ENCODE results near the gene TMEM45B. TPM values are rescaled to one million over a fixed set of nuclear protein-coding genes. Genes with fewer than 3 reads are reported as not detected.

The TMEM45B gene
- total RNA-seq, 3 donors from 2014 or later: 0.16 to 0.48 (median 0.33) TPM

GRCh38 chr11:129885381-129885780 is 69.7 kb downstream of the TMEM45B start:
- Mint-ChIP-seq H3K9me3 (no peaks in the 10 kb centered on the region), H3K4me3 (no peak overlapping the region), H3K36me3 (ENCODE audit: insufficient read depth) (peaks cover 71% of the 10 kb centered on the region), H3K27me3 (ENCODE audit: low read depth) (no peaks in the 10 kb centered on the region), H3K4me1 (ENCODE audit: low read depth) (peaks cover 25% of the 10 kb centered on the region)
- ATAC-seq (no peak), DNase-seq (no peak)

GRCh38 chr11:129888451-129888850 is 72.8 kb downstream of the TMEM45B start:
- Mint-ChIP-seq H3K27me3 (ENCODE audit: low read depth) (no peaks in the 10 kb centered on the region), H3K36me3 (ENCODE audit: insufficient read depth) (peaks cover 57% of the 10 kb centered on the region), H3K4me3 (no peak overlapping the region), H3K9me3 (no peaks in the 10 kb centered on the region), H3K4me1 (ENCODE audit: low read depth) (peaks cover 38% of the 10 kb centered on the region)
- DNase-seq (no peak), ATAC-seq (peak; percentile 48 to 54)

DNA sequence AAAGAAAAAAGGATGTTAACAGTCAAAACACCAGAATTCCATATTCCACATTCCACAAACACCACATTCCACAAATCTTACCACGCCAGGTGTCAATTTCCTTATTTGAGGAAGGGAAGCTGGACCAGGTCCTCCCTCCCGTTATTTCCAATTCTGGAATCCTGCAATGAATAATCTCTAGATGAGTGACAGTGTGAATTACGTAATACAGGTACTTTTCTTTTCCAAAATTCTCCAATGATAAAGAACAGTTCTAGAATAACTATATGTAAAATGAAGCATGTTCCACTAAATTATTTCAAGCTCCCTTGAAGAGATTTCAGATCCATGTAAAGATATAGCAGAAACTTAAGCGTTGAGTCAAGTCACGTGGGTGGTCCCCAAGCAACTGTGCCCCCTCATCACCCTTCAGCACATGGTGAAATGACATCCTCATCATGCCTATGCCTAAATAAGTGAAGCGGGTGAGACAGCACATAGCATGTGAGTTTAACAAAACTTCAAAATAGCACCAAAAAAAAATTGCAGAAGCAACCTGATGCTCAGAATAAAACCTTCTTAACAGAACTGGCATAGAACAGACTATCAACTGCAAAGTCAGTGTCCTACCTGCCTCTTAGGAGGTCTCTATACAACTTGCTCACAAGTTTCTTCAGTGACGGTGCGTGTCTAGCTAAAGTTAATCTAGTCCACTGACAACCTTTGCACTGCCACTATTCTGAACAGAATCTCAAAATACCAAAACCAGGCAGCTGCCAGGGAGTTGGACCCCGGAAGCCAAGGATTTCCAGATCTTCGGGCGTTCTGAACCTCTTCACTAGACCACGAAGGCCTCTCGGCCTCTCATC is 78.9 kb downstream of the TMEM45B start:
- peaks cover 42% of the 10 kb centered on the region for H3K4me1 Mint-ChIP-seq (ENCODE audit: low read depth)
- no peaks in the 10 kb centered on the region for H3K27me3 Mint-ChIP-seq (ENCODE audit: low read depth)
- H3K9me3 Mint-ChIP-seq: no peaks in the 10 kb centered on the region
- peaks cover 16% of the 10 kb centered on the region for H3K36me3 Mint-ChIP-seq (ENCODE audit: insufficient read depth)
- peak overlapping the region; percentile 93 for H3K4me3 Mint-ChIP-seq
- ATAC-seq: peak; percentile 1 to 15
- DNase-seq: no peak

DNA sequence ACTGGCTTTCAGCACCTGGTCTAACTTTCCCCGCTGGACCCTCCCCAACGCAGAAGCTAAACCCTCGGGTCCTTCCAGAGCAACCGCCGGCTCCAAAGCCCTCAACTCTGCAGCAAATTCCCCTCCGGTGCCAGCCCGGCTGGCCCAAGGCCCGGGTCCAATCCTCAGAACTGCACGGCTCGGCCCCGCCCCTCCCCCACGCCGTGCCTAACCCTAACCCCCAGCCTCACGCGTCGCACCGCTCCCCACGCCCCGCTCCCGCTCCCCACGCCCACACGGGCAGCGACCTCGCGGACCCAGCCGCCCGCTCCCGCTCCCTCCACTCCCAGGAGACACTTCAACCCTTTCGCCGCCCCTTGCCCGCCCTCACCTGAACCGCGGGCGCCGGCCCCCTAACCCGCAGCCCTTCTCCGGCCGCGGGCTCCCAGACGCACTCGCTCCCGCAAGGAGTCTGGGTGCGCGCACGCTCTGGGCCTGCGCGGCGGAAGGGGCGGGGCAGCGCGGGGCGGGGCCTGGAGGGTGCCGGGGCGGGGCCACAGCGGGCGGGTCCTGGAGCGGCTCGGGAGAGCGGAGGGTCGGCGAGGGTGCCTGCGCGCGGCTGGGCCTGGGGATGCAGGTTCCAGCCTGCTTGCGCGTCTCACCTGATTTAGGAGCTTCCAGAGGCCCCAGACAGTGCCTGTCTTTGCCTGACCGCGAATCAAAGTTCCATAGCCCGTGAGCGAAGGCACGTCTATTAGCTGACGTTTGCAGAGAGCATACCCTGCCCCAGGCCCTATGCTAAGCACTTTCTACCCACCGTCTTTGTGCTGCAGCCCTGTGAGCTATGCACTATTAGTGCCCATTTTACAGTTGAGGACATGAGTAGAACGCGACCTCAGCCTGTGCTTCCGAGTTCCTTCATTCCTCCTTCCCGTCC is 79.7 kb downstream of the TMEM45B start, which contains the start of gene NFRKB:
Gene NFRKB (minus strand): TSS at position 453 of the 916 bp plus-strand sequence. CDS start 2,729 bp downstream, outside the sequence.
- Mint-ChIP-seq H3K27me3 (ENCODE audit: low read depth) (no peaks in the 10 kb centered on the region), H3K9me3 (no peaks in the 10 kb centered on the region), H3K4me1 (ENCODE audit: low read depth) (peaks cover 33% of the 10 kb centered on the region), H3K36me3 (ENCODE audit: insufficient read depth) (peaks cover 19% of the 10 kb centered on the region), H3K4me3 (peak within 1 kb of the TSS; percentile 93)
- ATAC-seq: peak; percentile 97 to 98
- DNase-seq: peak; percentile 87

GRCh38 chr11:129896062-129896461 is 80.4 kb downstream of the TMEM45B start:
- no peaks in the 10 kb centered on the region for H3K9me3 Mint-ChIP-seq
- peak overlapping the region; percentile 93 for H3K4me3 Mint-ChIP-seq
- peaks cover 19% of the 10 kb centered on the region for H3K36me3 Mint-ChIP-seq (ENCODE audit: insufficient read depth)
- no peaks in the 10 kb centered on the region for H3K27me3 Mint-ChIP-seq (ENCODE audit: low read depth)
- no peak for ATAC-seq
- DNase-seq: no peak
- H3K4me1 Mint-ChIP-seq (ENCODE audit: low read depth): peaks cover 33% of the 10 kb centered on the region

DNA sequence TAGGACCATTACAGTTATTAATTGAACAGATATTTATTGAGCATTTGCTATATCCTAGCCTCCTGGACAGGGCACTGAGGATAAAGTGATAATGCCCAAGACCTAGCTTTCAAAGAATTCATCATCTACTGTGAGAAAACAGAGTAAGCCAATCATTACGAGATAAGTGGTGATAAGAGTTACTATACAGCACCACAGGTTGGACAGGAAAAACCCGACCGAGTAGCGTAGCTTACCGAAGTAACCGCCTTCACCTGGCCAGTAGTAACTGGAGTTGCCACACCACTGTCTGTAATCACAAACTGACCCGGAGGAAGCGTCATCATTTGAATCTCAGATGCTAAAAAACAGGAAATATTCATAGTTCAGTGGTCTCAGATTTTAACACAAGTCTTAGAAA is 89.8 kb downstream of the TMEM45B start:
- no peaks in the 10 kb centered on the region for H3K9me3 Mint-ChIP-seq
- H3K4me1 Mint-ChIP-seq (ENCODE audit: low read depth): no peaks in the 10 kb centered on the region
- DNase-seq: no peak
- no peak for ATAC-seq
- no peaks in the 10 kb centered on the region for H3K27me3 Mint-ChIP-seq (ENCODE audit: low read depth)
- peaks cover 36% of the 10 kb centered on the region for H3K36me3 Mint-ChIP-seq (ENCODE audit: insufficient read depth)
- H3K4me3 Mint-ChIP-seq: no peak overlapping the region

Other genes with a start within 250 kb of the TMEM45B start
- 10 to 100 TPM; 30.2 to 42.1 (median 39.0) TPM for gene NFRKB, start 79.7 kb downstream of the TMEM45B start, total RNA-seq
- 10 to 100 TPM; 10.1 to 13.9 (median 12.2) TPM for gene PRDM10, start 187.0 kb downstream of the TMEM45B start, total RNA-seq

All from activated T-cell treated with anti-CD3 and anti-CD28 coated beads, Interleukin-2, amount 50 U/mL, for 4 hours (primary cell).